Upper lobe of left lung (tissue), 4 donors: Measurements from ENCODE around the gene ASCL5.

Experiments
- CTCF ChIP-seq, 6 experiments: fragments of 450-650 bp in 4 of 6; fragments of 200-600 bp in 2 of 6; sonication (generic) in 2 of 6; IDR thresholded peaks; one replicate each; pipeline ENCODE4 v1.5.1; 2016 to 2019; ENCODE audit warnings: antibody characterized with exemption in 6 of 6
- EP300 ChIP-seq, 4 donors: sonication (generic); formaldehyde crosslinking; IDR thresholded peaks; one replicate each; pipeline ENCODE4 v1.5.1; 2017; ENCODE audit warnings: antibody characterized with exemption in 4 of 4, control low read depth in 2 of 4
- POLR2A ChIP-seq, 4 donors: fragments of 450-650 bp; IDR thresholded peaks; one replicate each; pipeline ENCODE4 v1.5.1; 2016 to 2017; ENCODE audit warnings: antibody characterized with exemption in 4 of 4, mild to moderate bottlenecking in 2 of 4
- POLR2AphosphoS5 ChIP-seq, 2 donors: sonication (generic); formaldehyde crosslinking; IDR thresholded peaks; one replicate each; pipeline ENCODE4 v1.5.1; 2017; ENCODE audit warnings: antibody characterized with exemption in 2 of 2

GRCh38 chr1:201144701-201145100 lies 17.7 kb upstream of the ASCL5 start:
- no peak for TF ChIP-seq CTCF (IDR thresholded peaks at IDR 0.05)
- TF ChIP-seq POLR2A (IDR thresholded peaks at IDR 0.05): no peak
- no peak for TF ChIP-seq POLR2AphosphoS5 (IDR thresholded peaks at IDR 0.05)
- TF ChIP-seq EP300 (IDR thresholded peaks at IDR 0.05): no peak
